ENCODE data around the gene MAP3K21.

Gene MAP3K21

GRCh38 chr1:233294913-233295236, 32.6 kb upstream of the MAP3K21 start:
- Histone ChIP-seq H3K4me3 (ENCODE audit: low read length) (peak overlapping the region; percentile 85), H3K4me1 (ENCODE audit: low read length) (peaks cover 23% of the 10 kb centered on the region), H3K9ac (ENCODE audit: low read length) (peak overlapping the region; percentile 56), H3K4me2 (ENCODE audit: low read length) (peak overlapping the region; percentile 85), H3K79me2 (ENCODE audit: low read length) (peaks cover 18% of the 10 kb centered on the region), H4K20me1 (ENCODE audit: insufficient read depth, low read length) (no peaks in the 10 kb centered on the region), H3K27me3 (ENCODE audit: low read depth, low read length) (peaks cover 9% of the 10 kb centered on the region), H3K9me3 (ENCODE audit: insufficient read depth, low read length) (no peaks in the 10 kb centered on the region), H2AFZ (ENCODE audit: low read depth, low read length) (peak overlapping the region; percentile 82), H3K27ac (ENCODE audit: low read length) (no peak overlapping the region), H3K36me3 (replicated peaks; ENCODE audit: low read depth, low read length) (no peaks in the 10 kb centered on the region)
- no peak for TF ChIP-seq EZH2phosphoT487 (IDR thresholded peaks at IDR 0.05; ENCODE audit: low read depth)
- no peak for TF ChIP-seq CTCF (IDR thresholded peaks at IDR 0.05; ENCODE audit: low read depth, low read length)

GRCh38 chr1:233295237-233295974, 32.1 kb upstream of the MAP3K21 start, which contains the start of gene PCNX2:
Gene PCNX2 (minus strand): TSS chr1:233295725. CDS start chr1:233295478, 247 bp downstream.
- H3K36me3 ChIP-seq (replicated peaks; ENCODE audit: low read depth, low read length), result no peaks in the 10 kb centered on the region
- no peak for TF ChIP-seq CTCF (IDR thresholded peaks at IDR 0.05; ENCODE audit: low read depth, low read length)
- TF ChIP-seq EZH2phosphoT487 (IDR thresholded peaks at IDR 0.05; ENCODE audit: low read depth), result no peak
- H3K9ac ChIP-seq (ENCODE audit: low read length), result peak within 1 kb of the TSS; percentile 56
- H3K27me3 ChIP-seq (ENCODE audit: low read depth, low read length), result peaks cover 14% of the 10 kb centered on the region
- H3K4me2 ChIP-seq (ENCODE audit: low read length), result peak within 1 kb of the TSS; percentile 85
- H3K27ac ChIP-seq (ENCODE audit: low read length), result no peak within 1 kb of the TSS
- peak within 1 kb of the TSS; percentile 85 for H3K4me3 ChIP-seq (ENCODE audit: low read length)
- H3K79me2 ChIP-seq (ENCODE audit: low read length), result peaks cover 18% of the 10 kb centered on the region
- H3K9me3 ChIP-seq (ENCODE audit: insufficient read depth, low read length), result no peaks in the 10 kb centered on the region
- peaks cover 21% of the 10 kb centered on the region for H3K4me1 ChIP-seq (ENCODE audit: low read length)
- peak within 1 kb of the TSS; percentile 82 for H2AFZ ChIP-seq (ENCODE audit: low read depth, low read length)
- no peaks in the 10 kb centered on the region for H4K20me1 ChIP-seq (ENCODE audit: insufficient read depth, low read length)

GRCh38 chr1:233295975-233296322, 31.6 kb upstream of the MAP3K21 start:
- H3K79me2 ChIP-seq (ENCODE audit: low read length), result peaks cover 15% of the 10 kb centered on the region
- H3K27ac ChIP-seq (ENCODE audit: low read length), result no peak overlapping the region

GRCh38 chr1:233299450-233299849, 28.1 kb upstream of the MAP3K21 start:
- Histone ChIP-seq H3K27me3 (ENCODE audit: low read depth, low read length) (peaks cover 16% of the 10 kb centered on the region), H3K4me2 (ENCODE audit: low read length) (no peak overlapping the region), H3K4me3 (ENCODE audit: low read length) (no peak overlapping the region), H3K27ac (ENCODE audit: low read length) (no peak overlapping the region), H3K36me3 (replicated peaks; ENCODE audit: low read depth, low read length) (no peaks in the 10 kb centered on the region), H3K9me3 (ENCODE audit: insufficient read depth, low read length) (no peaks in the 10 kb centered on the region), H4K20me1 (ENCODE audit: insufficient read depth, low read length) (no peaks in the 10 kb centered on the region), H3K79me2 (ENCODE audit: low read length) (peaks cover 11% of the 10 kb centered on the region), H3K4me1 (ENCODE audit: low read length) (peaks cover 13% of the 10 kb centered on the region), H2AFZ (ENCODE audit: low read depth, low read length) (no peak overlapping the region), H3K9ac (ENCODE audit: low read length) (no peak overlapping the region)
- TF ChIP-seq EZH2phosphoT487 (IDR thresholded peaks at IDR 0.05; ENCODE audit: low read depth), result no peak
- no peak for TF ChIP-seq CTCF (IDR thresholded peaks at IDR 0.05; ENCODE audit: low read depth, low read length)

More at GRCh38 chr1:233295975-233296322, 31.6 kb upstream of the MAP3K21 start:
- Histone ChIP-seq H3K9me3 (ENCODE audit: insufficient read depth, low read length) (no peaks in the 10 kb centered on the region), H3K36me3 (replicated peaks; ENCODE audit: low read depth, low read length) (no peaks in the 10 kb centered on the region), H3K4me1 (ENCODE audit: low read length) (peaks cover 16% of the 10 kb centered on the region), H3K4me2 (ENCODE audit: low read length) (peak overlapping the region; percentile 85), H2AFZ (ENCODE audit: low read depth, low read length) (peak overlapping the region; percentile 82), H3K4me3 (ENCODE audit: low read length) (peak overlapping the region; percentile 85), H4K20me1 (ENCODE audit: insufficient read depth, low read length) (no peaks in the 10 kb centered on the region), H3K27me3 (ENCODE audit: low read depth, low read length) (peaks cover 16% of the 10 kb centered on the region), H3K9ac (ENCODE audit: low read length) (peak overlapping the region; percentile 56)
- no peak for TF ChIP-seq CTCF (IDR thresholded peaks at IDR 0.05; ENCODE audit: low read depth, low read length)
